GM19099 (cell line): ENCODE results near the gene DUSP16.

Experiments used
- POLR2A ChIP-seq: IDR thresholded peaks from 3 replicates; pipeline ENCODE4 v1.6.1; 2011; ENCODE audit warnings: low read depth; ENCODE audit not compliant: insufficient read length; ENCODE audit errors: extremely low read depth

The DUSP16 gene

DNA sequence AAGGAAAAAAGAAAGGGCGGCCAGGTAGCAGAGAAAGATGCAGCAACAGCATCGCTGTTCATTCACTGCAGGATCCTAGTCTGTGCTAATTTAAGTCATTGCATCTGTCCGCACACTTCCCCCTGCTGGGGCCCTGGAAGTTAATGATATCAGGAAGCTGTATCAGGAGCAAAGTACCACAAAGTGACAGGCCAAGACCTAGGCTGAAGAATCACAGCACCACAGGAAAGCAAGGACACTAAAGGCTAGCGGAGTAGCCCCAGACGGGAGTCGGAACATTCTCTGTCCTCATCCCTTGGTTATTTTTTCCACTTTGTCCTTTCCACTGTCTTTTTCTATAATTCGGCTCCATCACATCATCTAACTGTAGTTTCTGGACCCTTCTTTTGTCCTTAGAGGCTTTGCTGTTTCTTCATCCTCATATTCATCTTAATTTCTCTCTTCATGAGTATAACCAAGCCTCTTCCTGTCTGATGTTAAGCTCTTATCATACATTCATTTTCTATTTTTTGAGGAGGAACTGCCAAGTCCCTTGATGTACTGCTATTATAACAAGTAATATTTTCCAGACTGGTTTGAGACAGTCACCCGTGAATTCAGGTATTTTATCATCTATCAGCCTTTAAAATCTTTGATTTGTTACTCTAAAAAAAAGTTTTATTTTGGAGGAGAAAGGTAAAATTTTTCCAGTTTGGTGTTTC lies 28.3 kb downstream of the DUSP16 start:
- TF ChIP-seq POLR2A: no peak

DNA sequence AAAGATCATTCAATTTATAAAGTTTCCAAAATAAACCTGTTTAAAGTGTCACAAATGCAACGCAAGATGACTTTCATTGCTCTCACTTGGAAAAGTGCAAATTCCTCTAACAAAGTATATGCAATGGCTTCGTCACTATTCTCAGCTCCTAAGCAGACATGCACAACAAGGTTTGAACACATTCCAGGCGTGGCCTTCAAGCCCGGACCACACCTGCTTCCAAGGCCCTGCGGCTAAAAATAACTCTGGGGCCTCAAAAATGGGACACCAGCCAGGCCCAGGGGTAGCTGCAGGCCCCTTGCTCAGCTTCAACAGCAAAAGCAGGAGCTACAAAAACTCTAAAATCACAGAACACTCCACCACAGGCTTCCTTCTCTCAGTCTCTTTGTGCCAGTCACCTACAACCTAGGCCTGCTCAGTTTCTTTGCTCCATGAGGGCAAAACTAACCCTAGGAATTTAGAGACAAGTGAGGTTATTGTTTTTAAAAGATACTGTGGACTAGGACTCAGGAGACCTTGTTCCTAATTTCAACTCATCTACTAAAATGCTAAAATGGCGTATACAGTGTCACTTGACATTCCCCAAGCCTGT lies 29.3 kb downstream of the DUSP16 start:
- TF ChIP-seq POLR2A: no peak

DNA sequence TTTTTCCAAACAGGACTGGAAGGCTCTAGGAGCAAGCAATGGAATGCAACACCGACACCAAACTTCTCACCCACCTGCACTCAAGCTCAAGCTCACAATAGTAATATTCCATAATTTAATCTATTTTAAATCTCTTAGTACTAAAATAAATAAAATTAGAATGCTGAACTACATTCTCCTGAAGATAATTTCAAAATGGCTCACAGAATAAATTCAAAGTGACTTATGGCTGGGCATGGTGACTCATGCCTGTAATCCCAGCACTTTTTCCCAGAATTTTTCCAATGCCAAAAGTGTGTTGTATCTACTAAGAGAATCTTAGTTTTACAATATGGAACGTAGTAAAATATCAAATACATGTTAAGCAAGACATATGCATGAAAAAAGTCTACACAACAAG lies 31.5 kb downstream of the DUSP16 start:
- no peak for TF ChIP-seq POLR2A

DNA sequence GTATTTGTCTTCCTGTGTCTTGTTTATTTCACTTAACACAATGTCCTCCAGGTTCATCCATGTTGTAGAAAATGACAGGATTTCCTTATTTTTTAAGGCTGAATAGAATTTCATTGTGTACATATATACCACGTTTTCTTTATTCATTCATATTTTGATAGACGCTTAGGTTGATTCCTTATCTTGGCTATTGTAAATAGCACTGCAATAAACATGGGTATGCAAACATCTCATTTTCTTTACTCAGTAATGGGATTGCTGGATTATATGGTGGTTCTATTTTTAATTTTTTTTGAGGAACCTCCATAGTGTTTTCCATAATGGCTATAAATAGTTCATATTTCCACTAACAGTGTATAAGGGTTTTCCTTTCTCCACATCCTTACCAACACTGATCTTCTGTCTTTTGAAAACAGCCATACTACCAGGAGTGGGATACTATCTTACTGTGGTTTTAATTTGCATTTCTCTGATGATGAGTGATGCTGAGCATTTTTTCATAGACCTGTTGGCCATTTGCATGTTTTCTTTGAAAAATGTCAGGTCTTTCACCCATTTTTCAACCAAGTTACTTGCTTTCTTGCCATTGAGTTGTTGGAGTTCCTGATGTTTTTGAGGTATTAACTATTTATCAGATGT lies 32.8 kb downstream of the DUSP16 start:
- no peak for TF ChIP-seq POLR2A

DNA sequence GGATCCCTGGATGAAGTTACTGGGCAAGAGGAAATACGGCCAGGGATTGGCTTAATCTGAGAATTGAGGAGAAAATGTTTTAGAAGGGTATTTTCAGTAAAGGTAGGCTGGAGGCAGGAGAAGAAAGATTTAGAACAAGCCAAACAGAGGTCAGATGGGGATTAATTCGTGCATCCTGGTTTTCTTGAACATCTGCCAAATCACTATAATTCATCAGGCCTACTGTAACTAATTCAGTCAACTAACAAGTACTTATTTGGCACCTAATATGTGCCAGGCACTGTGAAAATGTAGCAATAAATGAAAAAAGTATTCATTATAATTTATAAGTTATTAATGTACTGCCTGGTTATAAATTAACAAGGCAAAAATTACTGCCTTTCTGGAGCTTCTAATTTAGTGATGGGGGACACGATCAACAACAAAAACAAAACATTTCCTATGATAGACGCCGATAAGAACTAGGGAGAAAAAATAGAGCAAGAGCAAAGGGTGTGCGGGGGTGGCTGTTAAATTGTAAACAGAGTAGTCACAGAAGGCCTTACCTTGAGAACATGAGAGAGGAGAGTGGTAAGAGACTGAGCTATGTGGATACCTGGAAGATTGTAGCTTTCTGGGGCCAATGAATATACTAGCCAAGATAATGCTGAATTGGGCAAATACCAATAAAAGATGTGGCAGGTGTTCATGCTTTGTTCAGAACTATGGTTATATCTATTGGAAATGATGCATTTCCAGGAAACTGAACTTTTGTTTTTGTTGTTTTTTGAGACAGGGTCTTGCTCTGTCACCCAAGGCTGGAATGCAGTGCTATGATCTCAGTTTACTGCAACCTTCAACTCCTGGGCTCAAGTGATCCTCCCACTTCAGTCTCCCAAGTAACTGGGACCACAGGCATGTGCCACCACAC lies 34.0 kb downstream of the DUSP16 start:
- TF ChIP-seq POLR2A: no peak

DNA sequence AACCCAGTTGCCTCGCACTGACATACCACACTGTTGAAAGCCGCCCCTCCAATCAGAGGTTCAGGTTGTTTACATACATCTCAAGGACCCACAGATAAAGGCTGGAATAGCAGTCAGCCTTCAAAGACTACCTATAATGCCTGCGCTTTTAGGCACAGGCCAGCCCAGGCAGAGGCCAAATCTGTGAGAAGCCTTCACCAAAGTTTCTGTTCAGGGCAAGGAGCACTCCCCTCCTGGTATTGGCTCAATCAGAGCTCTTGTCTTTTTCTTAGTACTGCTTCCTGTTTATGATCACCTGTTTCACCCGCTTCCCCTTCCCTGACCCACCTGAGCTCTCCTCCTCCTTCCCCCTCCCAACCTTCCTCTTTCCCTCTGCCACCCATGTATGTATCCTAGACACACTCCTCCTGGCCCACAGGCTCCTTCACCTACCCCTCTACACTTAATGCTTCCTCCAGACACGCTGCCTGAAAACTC lies 34.8 kb downstream of the DUSP16 start:
- TF ChIP-seq POLR2A: no peak

DNA sequence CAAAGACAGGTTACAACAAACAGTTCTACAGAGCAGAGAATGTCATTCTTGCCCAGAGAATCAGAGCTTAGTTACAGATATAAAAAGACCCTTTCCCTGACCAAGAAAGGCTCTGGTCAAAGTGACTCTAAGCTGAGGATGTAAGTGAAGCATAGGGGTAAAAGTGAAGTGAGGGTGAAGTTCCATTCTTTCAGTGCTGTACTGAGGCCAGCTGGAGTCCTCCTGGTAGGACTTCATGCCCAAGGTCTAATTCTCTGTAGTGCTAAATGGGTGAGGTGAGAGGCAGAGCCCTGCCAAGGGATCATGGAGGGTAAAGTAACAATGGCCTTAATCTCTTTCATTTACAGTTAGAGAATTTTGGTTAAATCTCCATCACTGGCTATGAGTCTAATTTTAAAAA lies 38.5 kb downstream of the DUSP16 start:
- TF ChIP-seq POLR2A: no peak

DNA sequence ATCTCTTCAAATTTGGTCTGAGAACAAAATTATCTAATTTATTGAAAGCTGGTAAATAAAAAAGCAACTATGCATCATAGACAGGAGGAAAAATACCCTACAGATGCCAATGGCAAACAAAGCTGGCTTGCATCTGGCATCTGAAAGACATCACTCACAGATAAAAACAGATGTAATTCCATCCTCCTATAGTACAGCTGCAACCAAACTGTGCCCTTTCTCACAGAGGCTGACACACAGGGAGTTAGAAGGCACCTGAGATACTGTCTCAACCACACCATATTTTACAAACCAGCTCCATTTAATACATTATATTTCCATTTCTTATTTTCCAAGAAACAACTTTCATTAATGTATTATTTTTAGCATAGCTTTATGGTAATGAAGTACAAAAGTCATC lies 39.4 kb downstream of the DUSP16 start:
- no peak for TF ChIP-seq POLR2A

DNA sequence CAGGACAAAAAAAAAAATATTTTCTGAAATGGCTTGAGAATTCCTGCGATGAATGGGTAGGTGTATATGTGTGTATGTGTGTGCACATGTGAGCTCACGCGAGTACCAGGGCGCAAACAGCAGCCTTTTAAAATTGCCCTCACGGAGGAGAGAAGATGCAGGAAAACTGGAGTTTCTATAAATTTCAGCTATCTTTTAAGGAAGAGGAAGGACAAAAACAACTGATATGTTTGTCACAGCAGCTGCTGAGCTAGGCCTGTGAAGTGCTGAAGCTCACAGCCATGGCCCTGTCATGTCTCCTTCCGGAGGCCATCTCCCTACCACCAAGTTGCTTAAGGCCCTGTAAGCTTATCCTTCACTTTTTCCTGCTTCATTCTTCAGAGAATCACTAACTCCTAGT lies 40.8 kb downstream of the DUSP16 start:
- TF ChIP-seq POLR2A: no peak

DNA sequence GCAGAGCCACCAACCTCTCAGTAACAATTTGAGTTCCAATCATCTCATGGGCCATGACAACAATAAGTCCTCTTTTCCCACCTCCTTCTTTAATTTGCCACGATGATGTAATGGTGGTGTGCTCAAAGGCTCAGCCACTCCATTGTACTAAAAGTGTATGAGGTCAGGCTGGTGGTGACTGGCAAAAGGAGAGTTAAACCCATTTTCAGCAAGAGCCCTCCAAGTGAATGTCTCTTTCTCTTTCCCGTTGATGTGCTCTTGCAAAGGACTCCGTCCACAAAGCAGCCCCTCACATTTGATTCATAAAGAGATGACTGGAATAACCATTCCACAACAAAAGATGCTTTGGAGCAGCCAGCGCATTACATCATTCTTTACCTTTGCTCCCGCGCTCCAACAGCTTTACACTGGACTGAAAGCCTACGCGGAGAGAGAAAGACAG lies 41.6 kb downstream of the DUSP16 start:
- no peak for TF ChIP-seq POLR2A

DNA sequence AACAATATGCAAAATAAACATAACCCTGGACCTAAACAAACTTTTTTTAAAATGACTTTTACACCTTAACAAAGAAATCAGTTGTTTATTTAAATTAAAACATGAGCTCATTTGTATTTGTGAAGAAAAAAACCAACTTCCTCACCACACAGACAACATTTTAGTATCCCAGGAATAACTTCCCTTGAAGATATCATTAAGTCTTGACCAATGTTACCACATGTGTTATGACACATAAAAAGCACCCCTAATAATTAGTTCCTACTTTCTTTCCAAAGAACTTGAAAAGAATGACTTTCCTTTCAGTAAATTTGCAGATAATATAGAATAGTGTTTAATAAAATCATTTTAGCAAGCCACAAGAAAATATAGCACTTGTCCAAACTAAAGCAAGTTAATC lies 42.4 kb downstream of the DUSP16 start:
- TF ChIP-seq POLR2A: no peak

DNA sequence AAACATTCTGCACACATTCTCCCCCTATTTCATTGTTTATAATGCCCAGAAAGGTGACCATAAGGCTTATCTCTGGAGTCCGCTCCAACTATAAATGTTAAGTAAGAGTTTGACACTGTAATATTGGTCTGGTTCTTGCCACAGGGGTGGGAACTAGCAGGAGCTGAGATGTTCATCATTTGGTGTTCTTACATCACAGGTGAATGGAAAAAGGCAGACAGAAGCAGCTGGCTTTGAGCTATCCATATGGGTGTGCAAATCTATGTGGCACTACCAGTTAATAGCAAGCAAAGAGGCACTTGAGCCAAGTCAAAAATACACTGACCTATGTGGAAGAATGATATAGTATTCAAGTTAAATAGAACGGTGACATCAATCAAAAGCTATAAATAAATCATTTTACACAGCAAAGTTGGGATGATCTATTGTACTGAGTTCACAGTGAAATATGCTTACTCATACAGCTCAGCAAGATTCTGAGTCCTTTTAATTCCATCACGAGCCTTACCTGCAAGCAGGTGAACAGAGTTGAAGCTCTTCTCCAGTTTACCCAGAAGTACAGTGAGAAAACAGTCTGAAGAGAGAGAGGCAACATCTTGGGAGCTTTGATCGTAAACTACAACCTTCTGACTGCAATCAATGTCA lies 43.2 kb downstream of the DUSP16 start:
- TF ChIP-seq POLR2A: no peak

DNA sequence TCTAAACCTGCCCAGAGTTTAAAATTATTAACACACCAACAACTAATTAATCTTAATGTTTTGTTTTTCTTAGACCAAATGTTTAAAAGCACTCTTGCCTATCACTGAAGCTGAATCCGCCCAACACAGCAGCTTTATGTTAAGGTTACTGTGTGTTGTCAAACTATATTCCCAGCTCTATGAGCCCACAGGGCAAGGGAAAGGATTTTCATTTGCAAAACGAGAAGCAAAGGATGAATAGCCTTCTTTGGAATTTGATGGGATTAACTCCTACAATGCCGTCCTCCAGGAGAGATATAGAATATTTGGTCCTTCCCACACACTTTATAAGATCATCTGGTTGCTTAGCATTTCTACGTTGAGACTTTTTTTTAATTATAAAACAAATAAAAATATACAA lies 43.7 kb downstream of the DUSP16 start:
- TF ChIP-seq POLR2A: no peak

DNA sequence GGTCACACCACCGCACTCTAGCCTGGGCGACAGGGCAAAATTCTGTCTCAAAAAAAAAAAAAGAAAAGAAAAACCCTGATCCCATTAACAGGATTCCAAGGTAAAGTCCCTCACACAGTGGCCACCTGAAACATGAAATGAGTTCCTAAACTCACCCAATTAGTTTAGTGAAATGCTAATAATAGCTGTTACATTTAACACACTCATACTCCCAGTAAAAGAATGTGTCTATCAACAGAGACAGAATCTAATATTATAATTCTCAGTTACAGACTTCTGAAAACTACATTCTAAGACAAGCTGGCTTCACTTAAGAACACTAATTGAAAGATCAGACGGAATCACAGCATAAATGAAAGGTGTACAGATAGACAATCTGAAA lies 44.2 kb downstream of the DUSP16 start:
- TF ChIP-seq POLR2A: no peak
